Liver (tissue), 9 donors: ENCODE data around the gene NFU1. TPM values are rescaled to one million over a fixed set of nuclear protein-coding genes. Genes with fewer than 3 reads are reported as not detected.

ENCODE experiments used
- DNase-seq: peaks from one replicate; pipeline ENCODE4 v3.0.0-alpha.2; 2017; ENCODE audit warnings: low spot score
- H3K27ac ChIP-seq, 2 donors: one replicate each; pipeline ENCODE4 v1.7.0; 2013; ENCODE audit warnings: inconsistent platforms in 2 of 2, low read length in 2 of 2, control low read depth in 1 of 2, low read depth in 1 of 2, mild to moderate bottlenecking in 1 of 2
- H3K27me3 ChIP-seq, 4 donors: one replicate each; pipeline versions ENCODE4 v1.6.1 to v1.7.0; 2013; ENCODE audit warnings: low read length in 3 of 4, inconsistent platforms in 1 of 4, mild to moderate bottlenecking in 1 of 4, moderate library complexity in 1 of 4; ENCODE audit not compliant: control insufficient read depth in 4 of 4, insufficient read depth in 4 of 4
- H3K36me3 ChIP-seq, 4 donors: one replicate each; pipeline versions ENCODE4 v1.6.1 to v1.7.0; 2013; ENCODE audit warnings: low read length in 3 of 4, mild to moderate bottlenecking in 3 of 4, low read depth in 1 of 4, moderate library complexity in 1 of 4; ENCODE audit not compliant: control insufficient read depth in 4 of 4, insufficient read depth in 3 of 4
- H3K4me1 ChIP-seq, 4 donors: one replicate each; pipeline versions ENCODE4 v1.6.1 to v1.7.0; 2013; ENCODE audit warnings: low read length in 3 of 4, mild to moderate bottlenecking in 3 of 4, moderate library complexity in 1 of 4; ENCODE audit not compliant: control insufficient read depth in 4 of 4, insufficient read depth in 4 of 4
- H3K4me3 ChIP-seq, 3 donors: one replicate each; pipeline versions ENCODE4 v1.6.1 to v1.7.0; 2013; ENCODE audit warnings: low read length in 3 of 3, control low read depth in 1 of 3, low read depth in 1 of 3, mild to moderate bottlenecking in 1 of 3
- H3K9ac ChIP-seq, 2 donors: one replicate each; pipeline ENCODE4 v1.7.0; 2013; ENCODE audit warnings: low read length in 2 of 2, mild to moderate bottlenecking in 2 of 2, moderate library complexity in 2 of 2, control low read depth in 1 of 2, low read depth in 1 of 2
- H3K9me3 ChIP-seq, 4 donors: one replicate each; pipeline versions ENCODE4 v1.6.1 to v1.7.0; 2013; ENCODE audit warnings: low read length in 3 of 4; ENCODE audit not compliant: control insufficient read depth in 4 of 4
- EGR1 ChIP-seq, 2 donors: IDR thresholded peaks; 2 replicates each; pipeline ENCODE4 v1.6.1; 2016 to 2018; ENCODE audit warnings: antibody characterized with exemption in 2 of 2, low read depth in 2 of 2
- FOXA1 ChIP-seq: IDR thresholded peaks from 2 replicates; pipeline ENCODE4 v1.6.1; 2016; ENCODE audit warnings: antibody characterized with exemption
- FOXA2 ChIP-seq: IDR thresholded peaks from 2 replicates; pipeline ENCODE4 v1.6.1; 2016; ENCODE audit warnings: antibody characterized with exemption
- GABPA ChIP-seq, 2 donors: IDR thresholded peaks in 1 of 2; conservative IDR thresholded peaks in 1 of 2; 2 replicates each; pipeline ENCODE4 v1.6.1; 2016; ENCODE audit warnings: antibody characterized with exemption in 2 of 2, mild to moderate bottlenecking in 1 of 2, moderate library complexity in 1 of 2
- HNF4A ChIP-seq, 2 donors: conservative IDR thresholded peaks; 2 replicates each; pipeline ENCODE4 v1.6.1; 2016; ENCODE audit warnings: antibody characterized with exemption in 2 of 2, mild to moderate bottlenecking in 2 of 2
- HNF4G ChIP-seq: IDR thresholded peaks from 2 replicates; pipeline ENCODE4 v1.6.1; 2016; ENCODE audit warnings: antibody characterized with exemption
- JUND ChIP-seq, 2 donors: IDR thresholded peaks; 2 replicates each; pipeline ENCODE4 v1.6.1; 2016; ENCODE audit warnings: antibody characterized with exemption in 2 of 2
- MAX ChIP-seq: IDR thresholded peaks from 2 replicates; pipeline ENCODE4 v1.6.1; 2016; ENCODE audit warnings: antibody characterized with exemption
- NR2F2 ChIP-seq: IDR thresholded peaks from 2 replicates; pipeline ENCODE4 v1.6.1; 2016; ENCODE audit warnings: antibody characterized with exemption
- RAD21 ChIP-seq, 2 donors: IDR thresholded peaks; 2 replicates each; pipeline ENCODE4 v1.6.1; 2016; ENCODE audit warnings: antibody characterized with exemption in 2 of 2, mild to moderate bottlenecking in 2 of 2
- REST ChIP-seq: IDR thresholded peaks from 2 replicates; pipeline ENCODE4 v1.6.1; 2016; ENCODE audit warnings: antibody characterized with exemption, mild to moderate bottlenecking
- RXRA ChIP-seq, 2 donors: IDR thresholded peaks; 2 replicates each; pipeline ENCODE4 v1.6.1; 2017 to 2018; ENCODE audit warnings: antibody characterized with exemption in 2 of 2, mild to moderate bottlenecking in 1 of 2
- SP1 ChIP-seq: IDR thresholded peaks from 2 replicates; pipeline ENCODE4 v1.6.1; 2018; ENCODE audit warnings: antibody characterized with exemption, mild to moderate bottlenecking
- TAF1 ChIP-seq: conservative IDR thresholded peaks from 2 replicates; pipeline ENCODE4 v1.6.1; 2016; ENCODE audit warnings: antibody characterized with exemption, mild to moderate bottlenecking
- YY1 ChIP-seq: IDR thresholded peaks from 2 replicates; pipeline ENCODE4 v1.6.1; 2016; ENCODE audit warnings: antibody characterized with exemption, mild to moderate bottlenecking
- WGBS: extraction: QIAGEN DNeasy Blood & Tissue Kit; methylation state at CpG from one replicate; pipeline ENCODE4 v1.1.7; 2013; 5-methylcytosine and 5-hydroxymethylcytosine counted together
- polyA plus RNA-seq, 2 donors: library from polyadenylated mRNA; stranded (reverse) in 1 of 2; unstranded in 1 of 2; fragments of 200-250 nt in 1 of 2; fragments of >200 nt in 1 of 2; fragmentation: Nextera tagmentation in 1 of 2; extraction: Ambion mirVana in 1 of 2; gene quantifications; one replicate each; pipeline versions ENCODE4 v1.2.1 to v1.2.3, GENCODE V29; 2013 to 2015
- total RNA-seq, 2 donors: library from RNA; depleted of rRNA; stranded (reverse); fragments of >200 nt; gene quantifications; one replicate each; pipeline ENCODE4 v1.2.3, GENCODE V29; 2014
- TF ChIP-seq, protein P1 (sequence below): IDR thresholded peaks from 2 replicates; pipeline ENCODE4 v1.6.1; 2016; ENCODE audit warnings: antibody characterized with exemption
- TF ChIP-seq, protein P2 (sequence below): IDR thresholded peaks from 2 replicates; pipeline ENCODE4 v1.6.1; 2016; ENCODE audit warnings: antibody characterized with exemption
- TF ChIP-seq, protein P3 (sequence below): fragments of 150-350 bp; IDR thresholded peaks from 2 replicates; pipeline ENCODE4 v1.5.1; 2017; ENCODE audit warnings: improper control_type of control experiment, low read depth, low read length; ENCODE audit not compliant: missing input control
- donor health status: healthy.
- donor health status: healthy.
- donor health status: healthy.
- donor health status: healthy.
- donor health status: healthy.

Gene NFU1
- total and polyA plus RNA-seq, 4 donors: 7.4 to 37.4 (median 16.0) TPM

DNA sequence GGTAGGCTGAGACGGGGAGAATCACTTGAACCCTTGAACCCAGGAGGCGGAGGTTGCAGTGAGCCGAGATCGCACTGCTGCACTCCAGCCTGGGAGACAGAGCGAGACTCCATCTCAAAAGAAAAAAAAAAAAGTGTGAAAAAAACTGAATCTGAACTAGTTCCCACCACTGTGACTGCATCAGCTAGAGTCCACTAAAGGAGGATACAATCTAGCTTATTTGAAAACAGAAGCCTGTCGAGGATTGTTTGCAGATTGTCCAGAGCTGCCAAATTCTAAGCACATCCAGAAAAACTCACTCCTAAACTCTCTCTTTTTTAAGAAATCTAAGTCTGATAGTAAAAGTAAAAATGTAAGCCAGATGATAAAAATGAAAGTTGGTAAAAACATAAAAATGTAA, 60.8 kb downstream of the NFU1 start:
- 82% methylated on average over 6 of the region's 6 CpGs for WGBS
- H3K4me3 ChIP-seq: no peak overlapping the region
- no peak overlapping the region for H3K9ac ChIP-seq
- no peaks in the 10 kb centered on the region for H3K27me3 ChIP-seq
- H3K27ac ChIP-seq: no peak overlapping the region
- H3K36me3 ChIP-seq: peaks cover 0 to 11% (median 6%) of the 10 kb centered on the region in 4 donors
- no peak for DNase-seq
- TF ChIP-seq REST: no peak
- no peak for TF ChIP-seq MAX
- no peak for TF ChIP-seq HNF4G
- no peak for TF ChIP-seq EGR1 (IDR thresholded peaks at IDR 0.05; ENCODE audit: low read depth in 2 of 2)
- no peak for TF ChIP-seq RAD21 (IDR thresholded peaks at IDR 0.05)
- TF ChIP-seq YY1: no peak
- no peak for TF ChIP-seq SP1
- TF ChIP-seq, protein P1, sequence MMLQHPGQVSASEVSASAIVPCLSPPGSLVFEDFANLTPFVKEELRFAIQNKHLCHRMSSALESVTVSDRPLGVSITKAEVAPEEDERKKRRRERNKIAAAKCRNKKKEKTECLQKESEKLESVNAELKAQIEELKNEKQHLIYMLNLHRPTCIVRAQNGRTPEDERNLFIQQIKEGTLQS: no peak
- TF ChIP-seq, protein P2, sequence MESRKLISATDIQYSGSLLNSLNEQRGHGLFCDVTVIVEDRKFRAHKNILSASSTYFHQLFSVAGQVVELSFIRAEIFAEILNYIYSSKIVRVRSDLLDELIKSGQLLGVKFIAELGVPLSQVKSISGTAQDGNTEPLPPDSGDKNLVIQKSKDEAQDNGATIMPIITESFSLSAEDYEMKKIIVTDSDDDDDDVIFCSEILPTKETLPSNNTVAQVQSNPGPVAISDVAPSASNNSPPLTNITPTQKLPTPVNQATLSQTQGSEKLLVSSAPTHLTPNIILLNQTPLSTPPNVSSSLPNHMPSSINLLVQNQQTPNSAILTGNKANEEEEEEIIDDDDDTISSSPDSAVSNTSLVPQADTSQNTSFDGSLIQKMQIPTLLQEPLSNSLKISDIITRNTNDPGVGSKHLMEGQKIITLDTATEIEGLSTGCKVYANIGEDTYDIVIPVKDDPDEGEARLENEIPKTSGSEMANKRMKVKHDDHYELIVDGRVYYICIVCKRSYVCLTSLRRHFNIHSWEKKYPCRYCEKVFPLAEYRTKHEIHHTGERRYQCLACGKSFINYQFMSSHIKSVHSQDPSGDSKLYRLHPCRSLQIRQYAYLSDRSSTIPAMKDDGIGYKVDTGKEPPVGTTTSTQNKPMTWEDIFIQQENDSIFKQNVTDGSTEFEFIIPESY: no peak
- no peak for TF ChIP-seq RXRA (IDR thresholded peaks at IDR 0.05)
- TF ChIP-seq FOXA2: no peak
- TF ChIP-seq JUND (IDR thresholded peaks at IDR 0.05): no peak
- TF ChIP-seq GABPA (IDR thresholded peaks at IDR 0.05 in 1 of 2, conservative IDR thresholded peaks at IDR 0.05 in 1 of 2): no peak
- TF ChIP-seq NR2F2: no peak
- TF ChIP-seq, protein P3, sequence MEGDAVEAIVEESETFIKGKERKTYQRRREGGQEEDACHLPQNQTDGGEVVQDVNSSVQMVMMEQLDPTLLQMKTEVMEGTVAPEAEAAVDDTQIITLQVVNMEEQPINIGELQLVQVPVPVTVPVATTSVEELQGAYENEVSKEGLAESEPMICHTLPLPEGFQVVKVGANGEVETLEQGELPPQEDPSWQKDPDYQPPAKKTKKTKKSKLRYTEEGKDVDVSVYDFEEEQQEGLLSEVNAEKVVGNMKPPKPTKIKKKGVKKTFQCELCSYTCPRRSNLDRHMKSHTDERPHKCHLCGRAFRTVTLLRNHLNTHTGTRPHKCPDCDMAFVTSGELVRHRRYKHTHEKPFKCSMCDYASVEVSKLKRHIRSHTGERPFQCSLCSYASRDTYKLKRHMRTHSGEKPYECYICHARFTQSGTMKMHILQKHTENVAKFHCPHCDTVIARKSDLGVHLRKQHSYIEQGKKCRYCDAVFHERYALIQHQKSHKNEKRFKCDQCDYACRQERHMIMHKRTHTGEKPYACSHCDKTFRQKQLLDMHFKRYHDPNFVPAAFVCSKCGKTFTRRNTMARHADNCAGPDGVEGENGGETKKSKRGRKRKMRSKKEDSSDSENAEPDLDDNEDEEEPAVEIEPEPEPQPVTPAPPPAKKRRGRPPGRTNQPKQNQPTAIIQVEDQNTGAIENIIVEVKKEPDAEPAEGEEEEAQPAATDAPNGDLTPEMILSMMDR: no peak
- TF ChIP-seq HNF4A (conservative IDR thresholded peaks at IDR 0.05): no peak
- TF ChIP-seq TAF1: no peak
- TF ChIP-seq FOXA1: no peak
- peaks cover 6 to 11% (median 7%) of the 10 kb centered on the region in 4 donors for H3K4me1 ChIP-seq
- H3K9me3 ChIP-seq: no peaks in the 10 kb centered on the region
